HepG2 (cell line): ENCODE measurements around the gene CIB2. TPM values are rescaled to one million over a fixed set of nuclear protein-coding genes. Genes with fewer than 3 reads are reported as not detected.
A peak's percentile ranks its signal among the peaks of the same experiment; 100 is the strongest.

Experiments used
- DPF2 ChIP-seq: sonication (generic); formaldehyde crosslinking; IDR thresholded peaks from 2 replicates; pipeline ENCODE4 v1.4.0; 2020; ENCODE audit warnings: mild to moderate bottlenecking, low read depth, missing genetic modification reagents, borderline replicate concordance
- JUNB ChIP-seq: sonication (generic); formaldehyde crosslinking; IDR thresholded peaks from 2 replicates; pipeline ENCODE4 v1.8.0; 2022; ENCODE audit warnings: missing genetic modification reagents, mild to moderate bottlenecking, borderline replicate concordance
- NBN ChIP-seq: fragments of 450-650 bp; conservative IDR thresholded peaks from 2 replicates; pipeline ENCODE4 v1.6.1; 2017
- NR2F2 ChIP-seq: IDR thresholded peaks from 2 replicates; pipeline ENCODE4 v1.6.1; 2012; ENCODE audit warnings: low read depth, inconsistent platforms, borderline replicate concordance
- PCBP2 ChIP-seq: fragments of 200-400 bp; formaldehyde crosslinking; optimal IDR thresholded peaks from 2 replicates; pipeline ENCODE3; 2018; ENCODE audit warnings: low read length, low read depth; ENCODE audit not compliant: poor library complexity, severe bottlenecking
- REPIN1 ChIP-seq: sonication (generic); formaldehyde crosslinking; IDR thresholded peaks from 2 replicates; pipeline ENCODE4 v1.8.0; 2022; ENCODE audit warnings: missing genetic modification reagents, low read depth, mild to moderate bottlenecking, borderline replicate concordance
- RXRB ChIP-seq: IDR thresholded peaks from 2 replicates; pipeline ENCODE4 v1.6.1; 2016; ENCODE audit warnings: borderline replicate concordance, missing genetic modification reagents, missing compliant biosample characterization
- SIN3A ChIP-seq: IDR thresholded peaks from 2 replicates; pipeline ENCODE4 v1.6.1; 2011; ENCODE audit warnings: low read depth, mild to moderate bottlenecking, control low read depth, low read length, borderline replicate concordance
- TAF15 ChIP-seq: fragments of 200-400 bp; formaldehyde crosslinking; IDR thresholded peaks from one replicate; pipeline ENCODE4 v1.6.1; 2018; ENCODE audit warnings: mild to moderate bottlenecking, low read depth, low read length; ENCODE audit not compliant: poor library complexity, severe bottlenecking
- ZBTB1 ChIP-seq: sonication (generic); formaldehyde crosslinking; IDR thresholded peaks from 2 replicates; pipeline ENCODE4 v1.4.0; 2020; ENCODE audit warnings: missing genetic modification reagents, borderline replicate concordance
- ZBTB42 ChIP-seq: sonication (generic); formaldehyde crosslinking; IDR thresholded peaks from 2 replicates; pipeline ENCODE4 v1.5.0; 2020; ENCODE audit warnings: mild to moderate bottlenecking, missing genetic modification reagents
- ZKSCAN1 ChIP-seq: fragments of 150-350 bp; IDR thresholded peaks from 2 replicates; pipeline ENCODE4 v1.6.1; 2014; ENCODE audit warnings: low read length
- ZNF317 ChIP-seq: sonication (generic); formaldehyde crosslinking; IDR thresholded peaks from 2 replicates; pipeline ENCODE4 v1.5.0; 2020; ENCODE audit warnings: mild to moderate bottlenecking, missing genetic modification reagents
- ZNF552 ChIP-seq: sonication (generic); formaldehyde crosslinking; IDR thresholded peaks from 2 replicates; pipeline ENCODE4 v1.9.0; 2022; ENCODE audit warnings: missing genetic modification reagents, mild to moderate bottlenecking, borderline replicate concordance
- polyA plus RNA-seq, 8 experiments: library from polyadenylated mRNA; depleted of rRNA in 3 of 8; stranded (reverse) in 7 of 8; unstranded in 1 of 8; fragments of >200 nt; fragmentation: Illumina TruSeq in 4 of 8; extraction: Trizol in 4 of 8; gene quantifications; 2 replicates each; pipeline versions ENCODE4 v1.2.1 to v1.2.3, GENCODE V29; 2011 to 2016; ENCODE audit warnings: low read depth in 4 of 8, missing spikeins in 1 of 8, mixed read lengths in 1 of 8; ENCODE audit not compliant: insufficient read depth in 1 of 8
- total RNA-seq, 5 experiments: library from RNA; depleted of rRNA; stranded (reverse); fragments of >200 nt; fragmentation: Illumina TruSeq; extraction: Trizol; gene quantifications; 2 replicates each; pipeline ENCODE4 v1.2.3, GENCODE V29; 2016; ENCODE audit warnings: low read depth in 1 of 5
- TF ChIP-seq, protein P1 (sequence below): sonication (generic); formaldehyde crosslinking; IDR thresholded peaks from 2 replicates; pipeline ENCODE4 v1.8.1; 2022; ENCODE audit warnings: low read depth, mild to moderate bottlenecking, missing genetic modification reagents
- TF ChIP-seq, protein P2 (sequence below): sonication (generic); formaldehyde crosslinking; IDR thresholded peaks from 2 replicates; pipeline ENCODE4 v1.4.0; 2020; ENCODE audit warnings: missing genetic modification reagents
- TF ChIP-seq, protein P3 (sequence below): sonication (generic); formaldehyde crosslinking; conservative IDR thresholded peaks from 2 replicates; pipeline ENCODE4 v1.5.0; 2020; ENCODE audit warnings: missing genetic modification reagents
- TF ChIP-seq, protein P4 (sequence below): sonication (generic); formaldehyde crosslinking; IDR thresholded peaks from 2 replicates; pipeline ENCODE4 v1.5.0; 2020; ENCODE audit warnings: mild to moderate bottlenecking, missing genetic modification reagents
- TF ChIP-seq, protein P5 (sequence below): sonication (generic); formaldehyde crosslinking; IDR thresholded peaks from 2 replicates; pipeline ENCODE4 v1.5.1; 2020; ENCODE audit warnings: missing genetic modification reagents, mild to moderate bottlenecking, borderline replicate concordance
- TF ChIP-seq, protein P6 (sequence below): sonication (generic); formaldehyde crosslinking; IDR thresholded peaks from 2 replicates; pipeline ENCODE4 v1.8.1; 2022; ENCODE audit warnings: mild to moderate bottlenecking, missing genetic modification reagents

The CIB2 gene
- total and polyA plus RNA-seq, 2 of the 13 experiments (the other 11 are each of a cell fraction or from before 2014, with no cell fraction given), result 1.4 to 1.5 TPM

DNA sequence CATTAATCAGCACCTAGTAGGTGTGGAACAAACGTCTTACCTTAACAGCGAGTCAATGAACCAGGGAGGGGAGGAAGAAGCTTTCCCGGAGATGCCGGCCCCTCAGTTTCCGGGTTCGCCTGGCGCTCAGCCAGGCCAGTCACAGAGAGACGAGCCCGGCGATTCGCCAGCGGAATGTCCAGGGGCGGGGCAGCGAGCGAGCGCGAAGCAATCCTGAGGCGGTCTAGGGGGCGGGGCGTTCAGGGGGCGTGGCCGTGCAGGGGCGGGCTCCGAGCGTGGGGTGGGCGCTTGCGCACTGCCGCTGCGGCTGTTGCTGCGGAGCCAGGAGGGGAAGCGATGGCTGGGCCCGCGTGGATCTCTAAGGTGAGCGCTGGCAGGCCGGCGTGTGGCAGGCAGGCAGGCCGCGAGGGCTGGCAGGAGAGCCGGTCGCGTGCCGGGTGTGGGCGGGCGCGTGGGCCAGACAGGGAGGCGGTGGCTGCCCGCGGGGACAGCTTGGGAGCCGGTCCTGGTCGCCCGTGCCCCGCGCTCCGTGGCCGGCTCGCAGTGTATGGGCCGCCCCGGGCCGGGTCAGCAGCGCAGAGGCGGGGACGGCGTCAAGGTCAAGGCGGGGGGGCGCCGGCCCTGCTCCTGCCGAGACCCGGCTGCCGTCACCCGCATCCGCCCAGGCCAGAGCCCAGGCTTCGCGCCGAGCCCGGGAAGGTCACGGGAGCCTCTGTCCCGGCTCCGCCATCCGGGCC is 18.0 kb upstream of the CIB2 start, which contains the start of gene IDH3A (continued):
- TF ChIP-seq, protein P1, sequence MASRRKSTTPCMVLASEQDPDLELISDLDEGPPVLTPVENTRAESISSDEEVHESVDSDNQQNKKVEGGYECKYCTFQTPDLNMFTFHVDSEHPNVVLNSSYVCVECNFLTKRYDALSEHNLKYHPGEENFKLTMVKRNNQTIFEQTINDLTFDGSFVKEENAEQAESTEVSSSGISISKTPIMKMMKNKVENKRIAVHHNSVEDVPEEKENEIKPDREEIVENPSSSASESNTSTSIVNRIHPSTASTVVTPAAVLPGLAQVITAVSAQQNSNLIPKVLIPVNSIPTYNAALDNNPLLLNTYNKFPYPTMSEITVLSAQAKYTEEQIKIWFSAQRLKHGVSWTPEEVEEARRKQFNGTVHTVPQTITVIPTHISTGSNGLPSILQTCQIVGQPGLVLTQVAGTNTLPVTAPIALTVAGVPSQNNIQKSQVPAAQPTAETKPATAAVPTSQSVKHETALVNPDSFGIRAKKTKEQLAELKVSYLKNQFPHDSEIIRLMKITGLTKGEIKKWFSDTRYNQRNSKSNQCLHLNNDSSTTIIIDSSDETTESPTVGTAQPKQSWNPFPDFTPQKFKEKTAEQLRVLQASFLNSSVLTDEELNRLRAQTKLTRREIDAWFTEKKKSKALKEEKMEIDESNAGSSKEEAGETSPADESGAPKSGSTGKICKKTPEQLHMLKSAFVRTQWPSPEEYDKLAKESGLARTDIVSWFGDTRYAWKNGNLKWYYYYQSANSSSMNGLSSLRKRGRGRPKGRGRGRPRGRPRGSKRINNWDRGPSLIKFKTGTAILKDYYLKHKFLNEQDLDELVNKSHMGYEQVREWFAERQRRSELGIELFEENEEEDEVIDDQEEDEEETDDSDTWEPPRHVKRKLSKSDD, result no peak
- TF ChIP-seq REPIN1 (CRISPR knock-in tag), result no peak
- TF ChIP-seq TAF15, result no peak
- peak; percentile 81; the same call in 1 of the 2 replicates for TF ChIP-seq SIN3A
- TF ChIP-seq PCBP2, result no peak
- no peak for TF ChIP-seq NR2F2
- TF ChIP-seq ZNF317 (CRISPR knock-in tag), result no peak
- TF ChIP-seq, protein P2, sequence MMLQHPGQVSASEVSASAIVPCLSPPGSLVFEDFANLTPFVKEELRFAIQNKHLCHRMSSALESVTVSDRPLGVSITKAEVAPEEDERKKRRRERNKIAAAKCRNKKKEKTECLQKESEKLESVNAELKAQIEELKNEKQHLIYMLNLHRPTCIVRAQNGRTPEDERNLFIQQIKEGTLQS (CRISPR knock-in tag), result no peak
- peak; percentile 13; the same call in 1 of the 2 replicates for TF ChIP-seq RXRB (CRISPR knock-in tag)
- TF ChIP-seq NBN, result no peak
- TF ChIP-seq ZBTB1 (CRISPR knock-in tag), result no peak
- TF ChIP-seq ZBTB42 (CRISPR knock-in tag), result no peak
- TF ChIP-seq, protein P3, sequence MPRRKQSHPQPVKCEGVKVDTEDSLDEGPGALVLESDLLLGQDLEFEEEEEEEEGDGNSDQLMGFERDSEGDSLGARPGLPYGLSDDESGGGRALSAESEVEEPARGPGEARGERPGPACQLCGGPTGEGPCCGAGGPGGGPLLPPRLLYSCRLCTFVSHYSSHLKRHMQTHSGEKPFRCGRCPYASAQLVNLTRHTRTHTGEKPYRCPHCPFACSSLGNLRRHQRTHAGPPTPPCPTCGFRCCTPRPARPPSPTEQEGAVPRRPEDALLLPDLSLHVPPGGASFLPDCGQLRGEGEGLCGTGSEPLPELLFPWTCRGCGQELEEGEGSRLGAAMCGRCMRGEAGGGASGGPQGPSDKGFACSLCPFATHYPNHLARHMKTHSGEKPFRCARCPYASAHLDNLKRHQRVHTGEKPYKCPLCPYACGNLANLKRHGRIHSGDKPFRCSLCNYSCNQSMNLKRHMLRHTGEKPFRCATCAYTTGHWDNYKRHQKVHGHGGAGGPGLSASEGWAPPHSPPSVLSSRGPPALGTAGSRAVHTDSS (CRISPR knock-in tag), result no peak
- TF ChIP-seq, protein P4, sequence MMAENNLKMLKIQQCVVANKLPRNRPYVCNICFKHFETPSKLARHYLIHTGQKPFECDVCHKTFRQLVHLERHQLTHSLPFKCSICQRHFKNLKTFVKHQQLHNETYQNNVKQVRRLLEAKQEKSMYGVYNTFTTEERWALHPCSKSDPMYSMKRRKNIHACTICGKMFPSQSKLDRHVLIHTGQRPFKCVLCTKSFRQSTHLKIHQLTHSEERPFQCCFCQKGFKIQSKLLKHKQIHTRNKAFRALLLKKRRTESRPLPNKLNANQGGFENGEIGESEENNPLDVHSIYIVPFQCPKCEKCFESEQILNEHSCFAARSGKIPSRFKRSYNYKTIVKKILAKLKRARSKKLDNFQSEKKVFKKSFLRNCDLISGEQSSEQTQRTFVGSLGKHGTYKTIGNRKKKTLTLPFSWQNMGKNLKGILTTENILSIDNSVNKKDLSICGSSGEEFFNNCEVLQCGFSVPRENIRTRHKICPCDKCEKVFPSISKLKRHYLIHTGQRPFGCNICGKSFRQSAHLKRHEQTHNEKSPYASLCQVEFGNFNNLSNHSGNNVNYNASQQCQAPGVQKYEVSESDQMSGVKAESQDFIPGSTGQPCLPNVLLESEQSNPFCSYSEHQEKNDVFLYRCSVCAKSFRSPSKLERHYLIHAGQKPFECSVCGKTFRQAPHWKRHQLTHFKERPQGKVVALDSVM, result no peak
- TF ChIP-seq, protein P5, sequence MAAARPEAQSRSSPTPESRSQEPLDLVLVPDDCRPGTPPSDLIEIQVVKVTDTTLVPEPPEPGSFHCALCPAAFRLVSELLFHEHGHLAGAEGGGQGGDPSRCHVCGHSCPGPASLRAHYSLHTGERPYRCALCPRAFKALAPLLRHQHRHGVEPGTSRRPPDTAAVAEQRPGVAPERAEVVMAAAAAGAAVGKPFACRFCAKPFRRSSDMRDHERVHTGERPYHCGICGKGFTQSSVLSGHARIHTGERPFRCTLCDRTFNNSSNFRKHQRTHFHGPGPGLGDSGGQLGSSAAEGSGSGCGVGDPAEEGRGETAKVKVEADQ (CRISPR knock-in tag), result peak; percentile 67; the same call in 1 of the 2 replicates
- TF ChIP-seq, protein P6, sequence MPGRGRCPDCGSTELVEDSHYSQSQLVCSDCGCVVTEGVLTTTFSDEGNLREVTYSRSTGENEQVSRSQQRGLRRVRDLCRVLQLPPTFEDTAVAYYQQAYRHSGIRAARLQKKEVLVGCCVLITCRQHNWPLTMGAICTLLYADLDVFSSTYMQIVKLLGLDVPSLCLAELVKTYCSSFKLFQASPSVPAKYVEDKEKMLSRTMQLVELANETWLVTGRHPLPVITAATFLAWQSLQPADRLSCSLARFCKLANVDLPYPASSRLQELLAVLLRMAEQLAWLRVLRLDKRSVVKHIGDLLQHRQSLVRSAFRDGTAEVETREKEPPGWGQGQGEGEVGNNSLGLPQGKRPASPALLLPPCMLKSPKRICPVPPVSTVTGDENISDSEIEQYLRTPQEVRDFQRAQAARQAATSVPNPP, result no peak
- TF ChIP-seq JUNB, result no peak
- TF ChIP-seq ZKSCAN1, result peak; percentile 82
- no peak for TF ChIP-seq ZNF552 (CRISPR knock-in tag)
- no peak for TF ChIP-seq DPF2
